ENCODE results near the gene CCT6A.
"Not testable (repeated sequence)": the region's sequence is repeated elsewhere in the genome, so short reads cannot be mapped to it uniquely, and the experiment has no call there.

CCT6A gene

GRCh38 chr7:56007891-56008290 is 43.7 kb upstream of the CCT6A start:
- no peak for TF ChIP-seq CTCF (IDR thresholded peaks at IDR 0.05; ENCODE audit: insufficient read depth, low read length, poor library complexity, severe bottlenecking)
- TF ChIP-seq EZH2phosphoT487 (conservative IDR thresholded peaks at IDR 0.05; ENCODE audit: low read length), result no peak
- Histone ChIP-seq H3K4me3 (ENCODE audit: insufficient read depth, low read length, poor library complexity, severe bottlenecking) (no peak overlapping the region), H2AFZ (ENCODE audit: low read depth, low read length, severe bottlenecking) (no peak overlapping the region), H3K27ac (ENCODE audit: low read depth, low read length) (no peak overlapping the region), H4K20me1 (ENCODE audit: low read depth, low read length) (no peaks in the 10 kb centered on the region), H3K79me2 (ENCODE audit: insufficient read depth, low read length) (no peaks in the 10 kb centered on the region), H3K9me2 (replicated peaks; ENCODE audit: insufficient read depth, low read length) (no peaks in the 10 kb centered on the region), H3K9me3 (ENCODE audit: insufficient read depth, low read length) (no peaks in the 10 kb centered on the region), H3K9ac (ENCODE audit: low read length) (no peak overlapping the region), H3F3A (ENCODE audit: insufficient read depth) (no peaks in the 10 kb centered on the region), H3K27me3 (ENCODE audit: low read length) (no peaks in the 10 kb centered on the region), H3K36me3 (ENCODE audit: low read length) (no peaks in the 10 kb centered on the region), H3K4me2 (ENCODE audit: low read depth, low read length, poor library complexity, severe bottlenecking) (no peak overlapping the region)

- Histone ChIP-seq H3K79me2 (ENCODE audit: insufficient read depth, low read length) (no peaks in the 10 kb centered on the region), H3K9me3 (ENCODE audit: insufficient read depth, low read length) (no peaks in the 10 kb centered on the region), H3K4me2 (ENCODE audit: low read depth, low read length, poor library complexity, severe bottlenecking) (no peak overlapping the region), H3K36me3 (ENCODE audit: low read length) (peaks cover 5% of the 10 kb centered on the region; the same call in 1 of the 2 replicates), H3F3A (ENCODE audit: insufficient read depth) (no peaks in the 10 kb centered on the region), H3K27ac (ENCODE audit: low read depth, low read length) (no peak overlapping the region), H2AFZ (ENCODE audit: low read depth, low read length, severe bottlenecking) (no peak overlapping the region), H4K20me1 (ENCODE audit: low read depth, low read length) (no peaks in the 10 kb centered on the region), H3K27me3 (ENCODE audit: low read length) (no peaks in the 10 kb centered on the region), H3K9ac (ENCODE audit: low read length) (no peak overlapping the region), H3K4me3 (ENCODE audit: insufficient read depth, low read length, poor library complexity, severe bottlenecking) (no peak overlapping the region), H3K9me2 (replicated peaks; ENCODE audit: insufficient read depth, low read length) (no peaks in the 10 kb centered on the region)
- TF ChIP-seq EZH2phosphoT487 (conservative IDR thresholded peaks at IDR 0.05; ENCODE audit: low read length), result no peak
- no peak for TF ChIP-seq CTCF (IDR thresholded peaks at IDR 0.05; ENCODE audit: insufficient read depth, low read length, poor library complexity, severe bottlenecking)
These were observed 41.9 kb upstream of the CCT6A start for GRCh38 chr7:56009695-56010094.

GRCh38 chr7:56017015-56017414 is 34.5 kb upstream of the CCT6A start:
- H3K9me2 ChIP-seq (replicated peaks; ENCODE audit: insufficient read depth, low read length); H3K4me3 ChIP-seq (ENCODE audit: insufficient read depth, low read length, poor library complexity, severe bottlenecking); H3K9ac ChIP-seq (ENCODE audit: low read length); H3K27ac ChIP-seq (ENCODE audit: low read depth, low read length); H3K9me3 ChIP-seq (ENCODE audit: insufficient read depth, low read length); H3K27me3 ChIP-seq (ENCODE audit: low read length); H4K20me1 ChIP-seq (ENCODE audit: low read depth, low read length); H3K4me2 ChIP-seq (ENCODE audit: low read depth, low read length, poor library complexity, severe bottlenecking); H3K79me2 ChIP-seq (ENCODE audit: insufficient read depth, low read length); H3F3A ChIP-seq (ENCODE audit: insufficient read depth); H2AFZ ChIP-seq (ENCODE audit: low read depth, low read length, severe bottlenecking): not testable (repeated sequence)
- peaks cover 22% of the 10 kb centered on the region; the same call in 1 of the 2 replicates for H3K36me3 ChIP-seq (ENCODE audit: low read length)

GRCh38 chr7:56019501-56019900 is 32.1 kb upstream of the CCT6A start:
- TF ChIP-seq CTCF (IDR thresholded peaks at IDR 0.05; ENCODE audit: insufficient read depth, low read length, poor library complexity, severe bottlenecking) (no peak), EZH2phosphoT487 (conservative IDR thresholded peaks at IDR 0.05; ENCODE audit: low read length) (no peak)
- H3K4me3 ChIP-seq (ENCODE audit: insufficient read depth, low read length, poor library complexity, severe bottlenecking), result no peak overlapping the region
- H3K9ac ChIP-seq (ENCODE audit: low read length), result no peak overlapping the region

More at GRCh38 chr7:56019501-56019900, 32.1 kb upstream of the CCT6A start:
- no peaks in the 10 kb centered on the region for H3K9me3 ChIP-seq (ENCODE audit: insufficient read depth, low read length)
- H3K9me2 ChIP-seq (replicated peaks; ENCODE audit: insufficient read depth, low read length), result no peaks in the 10 kb centered on the region
- peaks cover 17% of the 10 kb centered on the region; the same call in 1 of the 2 replicates for H3K36me3 ChIP-seq (ENCODE audit: low read length)
- no peak overlapping the region for H3K4me2 ChIP-seq (ENCODE audit: low read depth, low read length, poor library complexity, severe bottlenecking)
- no peaks in the 10 kb centered on the region for H3K79me2 ChIP-seq (ENCODE audit: insufficient read depth, low read length)
- no peak overlapping the region for H2AFZ ChIP-seq (ENCODE audit: low read depth, low read length, severe bottlenecking)
- no peak overlapping the region for H3K27ac ChIP-seq (ENCODE audit: low read depth, low read length)
- no peaks in the 10 kb centered on the region for H4K20me1 ChIP-seq (ENCODE audit: low read depth, low read length)
- no peaks in the 10 kb centered on the region for H3F3A ChIP-seq (ENCODE audit: insufficient read depth)
- H3K27me3 ChIP-seq (ENCODE audit: low read length), result no peaks in the 10 kb centered on the region

All from SU-DHL-6 (cell line).